ENCODE results near the gene ADAMTSL1. TPM values are rescaled to one million over a fixed set of nuclear protein-coding genes. Genes with fewer than 3 reads are reported as not detected.

Gene ADAMTSL1
- polyA plus RNA-seq, 1 donor from 2014 or later: 1.1 TPM

GRCh38 chr9:18688581-18689565 lies 214.9 kb downstream of the ADAMTSL1 start:
- no peak overlapping the region for H3K4me3 ChIP-seq (ENCODE audit: low read length)

GRCh38 chr9:18689921-18690320 lies 216.0 kb downstream of the ADAMTSL1 start:
- Histone ChIP-seq H3K27ac (ENCODE audit: low read length) (no peak overlapping the region), H3K4me3 (ENCODE audit: low read length) (no peak overlapping the region), H2AFZ (ENCODE audit: low read depth, low read length) (no peak overlapping the region), H3K4me2 (ENCODE audit: low read length) (no peak overlapping the region), H3K9me2 (ENCODE audit: insufficient read depth, low read length) (no peaks in the 10 kb centered on the region), H3K9ac (ENCODE audit: low read length) (no peak overlapping the region), H3F3A (ENCODE audit: insufficient read depth, low read length, poor library complexity, severe bottlenecking) (no peaks in the 10 kb centered on the region), H3K27me3 (ENCODE audit: insufficient read depth, low read depth, low read length) (no peaks in the 10 kb centered on the region), H4K20me1 (ENCODE audit: insufficient read depth) (no peaks in the 10 kb centered on the region), H3K79me2 (replicated peaks; ENCODE audit: insufficient read depth, low read length) (no peaks in the 10 kb centered on the region), H3K36me3 (ENCODE audit: insufficient read depth, low read length) (no peaks in the 10 kb centered on the region), H3K9me3 (ENCODE audit: low read length) (peaks cover 2% of the 10 kb centered on the region)
- TF ChIP-seq TAF1 (IDR thresholded peaks at IDR 0.05; ENCODE audit: low read depth) (no peak), MXI1 (conservative IDR thresholded peaks at IDR 0.05; ENCODE audit: poor library complexity, severe bottlenecking) (no peak), CTCF (IDR thresholded peaks at IDR 0.05; ENCODE audit: poor library complexity, severe bottlenecking) (no peak), POLR2AphosphoS5 (IDR thresholded peaks at IDR 0.05) (no peak), EP300 (conservative IDR thresholded peaks at IDR 0.05; ENCODE audit: poor library complexity, severe bottlenecking) (no peak), EZH2 (IDR thresholded peaks at IDR 0.05; ENCODE audit: borderline replicate concordance, insufficient read depth, low read length, poor library complexity, severe bottlenecking) (no peak), SMC3 (conservative IDR thresholded peaks at IDR 0.05; ENCODE audit: poor library complexity) (no peak)

More at GRCh38 chr9:18688581-18689565, 214.9 kb downstream of the ADAMTSL1 start:
- Histone ChIP-seq H3K4me2 (ENCODE audit: low read length) (no peak overlapping the region), H3K9me2 (ENCODE audit: insufficient read depth, low read length) (no peaks in the 10 kb centered on the region), H3K36me3 (ENCODE audit: insufficient read depth, low read length) (no peaks in the 10 kb centered on the region), H3K27ac (ENCODE audit: low read length) (no peak overlapping the region), H3K9me3 (ENCODE audit: low read length) (no peaks in the 10 kb centered on the region), H4K20me1 (ENCODE audit: insufficient read depth) (no peaks in the 10 kb centered on the region), H3K9ac (ENCODE audit: low read length) (no peak overlapping the region), H2AFZ (ENCODE audit: low read depth, low read length) (no peak overlapping the region), H3K27me3 (ENCODE audit: insufficient read depth, low read depth, low read length) (no peaks in the 10 kb centered on the region), H3K79me2 (replicated peaks; ENCODE audit: insufficient read depth, low read length) (no peaks in the 10 kb centered on the region), H3F3A (ENCODE audit: insufficient read depth, low read length, poor library complexity, severe bottlenecking) (no peaks in the 10 kb centered on the region)
- TF ChIP-seq CTCF (IDR thresholded peaks at IDR 0.05; ENCODE audit: poor library complexity, severe bottlenecking): no peak
- TF ChIP-seq EP300 (conservative IDR thresholded peaks at IDR 0.05; ENCODE audit: poor library complexity, severe bottlenecking): peak; percentile 61
- TF ChIP-seq POLR2AphosphoS5 (IDR thresholded peaks at IDR 0.05): peak; percentile 48

GRCh38 chr9:18692268-18692667 lies 218.3 kb downstream of the ADAMTSL1 start:
- Histone ChIP-seq H3K9me2 (ENCODE audit: insufficient read depth, low read length) (no peaks in the 10 kb centered on the region), H3K4me3 (ENCODE audit: low read length) (no peak overlapping the region), H3K9me3 (ENCODE audit: low read length) (peaks cover 5% of the 10 kb centered on the region), H2AFZ (ENCODE audit: low read depth, low read length) (no peak overlapping the region), H3F3A (ENCODE audit: insufficient read depth, low read length, poor library complexity, severe bottlenecking) (no peaks in the 10 kb centered on the region), H3K9ac (ENCODE audit: low read length) (no peak overlapping the region), H3K4me2 (ENCODE audit: low read length) (no peak overlapping the region), H4K20me1 (ENCODE audit: insufficient read depth) (no peaks in the 10 kb centered on the region), H3K36me3 (ENCODE audit: insufficient read depth, low read length) (no peaks in the 10 kb centered on the region), H3K79me2 (replicated peaks; ENCODE audit: insufficient read depth, low read length) (no peaks in the 10 kb centered on the region), H3K27me3 (ENCODE audit: insufficient read depth, low read depth, low read length) (no peaks in the 10 kb centered on the region), H3K27ac (ENCODE audit: low read length) (no peak overlapping the region)
- TF ChIP-seq REST (IDR thresholded peaks at IDR 0.05; ENCODE audit: borderline replicate concordance) (no peak), MXI1 (conservative IDR thresholded peaks at IDR 0.05; ENCODE audit: poor library complexity, severe bottlenecking) (no peak), SMC3 (conservative IDR thresholded peaks at IDR 0.05; ENCODE audit: poor library complexity) (no peak), POLR2AphosphoS5 (IDR thresholded peaks at IDR 0.05) (no peak), EP300 (conservative IDR thresholded peaks at IDR 0.05; ENCODE audit: poor library complexity, severe bottlenecking) (no peak), CTCF (IDR thresholded peaks at IDR 0.05; ENCODE audit: poor library complexity, severe bottlenecking) (no peak), RAD21 (conservative IDR thresholded peaks at IDR 0.05) (no peak), TAF1 (IDR thresholded peaks at IDR 0.05; ENCODE audit: low read depth) (no peak), EZH2 (IDR thresholded peaks at IDR 0.05; ENCODE audit: borderline replicate concordance, insufficient read depth, low read length, poor library complexity, severe bottlenecking) (no peak)

All from neural cell (in vitro differentiated cells).